ENCODE measurements around the gene SELPLG. TPM values are rescaled to one million over a fixed set of nuclear protein-coding genes. Genes with fewer than 3 reads are reported as not detected.

The SELPLG gene
- total RNA-seq, 1 donor from 2014 or later, result 5.8 TPM

GRCh38 chr12:108649126-108649525 lies 15.4 kb upstream of the SELPLG start:
- no peak overlapping the region for H3K4me3 ChIP-seq (ENCODE audit: insufficient read depth, low read depth, low read length)
- H4K20me1 ChIP-seq (ENCODE audit: insufficient read depth, low read length), result peaks cover 36% of the 10 kb centered on the region
- peaks cover 58% of the 10 kb centered on the region for H3K79me2 ChIP-seq (ENCODE audit: insufficient read depth, low read length)
- H3K27me3 ChIP-seq (ENCODE audit: insufficient read depth, low read length), result no peaks in the 10 kb centered on the region
- peaks cover 83% of the 10 kb centered on the region for H3K36me3 ChIP-seq (ENCODE audit: insufficient read depth, low read length)
- H3K27ac Mint-ChIP-seq (ENCODE audit: unreplicated experiment), result peak overlapping the region; percentile 12
- DNase-seq (ENCODE audit: low read depth) (peak; percentile 87), FAIRE-seq (no peak)
- peaks cover 51% of the 10 kb centered on the region for H3K4me1 Mint-ChIP-seq (ENCODE audit: low read depth, unreplicated experiment)
- peaks cover 41% of the 10 kb centered on the region for H3K4me1 ChIP-seq (ENCODE audit: insufficient read depth, low read length)
- H3K9ac ChIP-seq (ENCODE audit: low read length), result peak overlapping the region; percentile 63
- H3K9me3 ChIP-seq (ENCODE audit: insufficient read depth, low read depth, low read length), result no peaks in the 10 kb centered on the region
- H3K36me3 Mint-ChIP-seq (ENCODE audit: low read depth, unreplicated experiment), result peaks cover 32% of the 10 kb centered on the region
- H3K9me3 Mint-ChIP-seq (ENCODE audit: unreplicated experiment), result no peaks in the 10 kb centered on the region
- TF ChIP-seq EZH2 (IDR thresholded peaks at IDR 0.05; ENCODE audit: insufficient read depth, low read length) (no peak), CTCF (IDR thresholded peaks at IDR 0.05; ENCODE audit: insufficient read depth, low read depth, low read length) (no peak)
- H3K27me3 Mint-ChIP-seq (ENCODE audit: low read depth, unreplicated experiment), result no peaks in the 10 kb centered on the region
- no peak overlapping the region for H2AFZ ChIP-seq (ENCODE audit: low read depth, low read length)
- H3K4me2 ChIP-seq (ENCODE audit: low read length), result peak overlapping the region; percentile 65
- peak overlapping the region; percentile 89 for H3K27ac ChIP-seq (ENCODE audit: low read depth, low read length)
- no peak overlapping the region for H3K4me3 Mint-ChIP-seq (ENCODE audit: unreplicated experiment)

- TF ChIP-seq CTCF (IDR thresholded peaks at IDR 0.05; ENCODE audit: insufficient read depth, low read depth, low read length), result no peak
- no peak for TF ChIP-seq EZH2 (IDR thresholded peaks at IDR 0.05; ENCODE audit: insufficient read depth, low read length)
- Histone ChIP-seq H3K79me2 (ENCODE audit: insufficient read depth, low read length) (peaks cover 50% of the 10 kb centered on the region), H3K9ac (ENCODE audit: low read length) (peak overlapping the region; percentile 63), H3K4me1 (ENCODE audit: insufficient read depth, low read length) (peaks cover 46% of the 10 kb centered on the region), H3K4me3 (ENCODE audit: insufficient read depth, low read depth, low read length) (no peak overlapping the region), H2AFZ (ENCODE audit: low read depth, low read length) (no peak overlapping the region), H3K9me3 (ENCODE audit: insufficient read depth, low read depth, low read length) (no peaks in the 10 kb centered on the region), H3K4me2 (ENCODE audit: low read length) (peak overlapping the region; percentile 65), H3K36me3 (ENCODE audit: insufficient read depth, low read length) (peaks cover 76% of the 10 kb centered on the region), H4K20me1 (ENCODE audit: insufficient read depth, low read length) (peaks cover 28% of the 10 kb centered on the region), H3K27me3 (ENCODE audit: insufficient read depth, low read length) (no peaks in the 10 kb centered on the region), H3K27ac (ENCODE audit: low read depth, low read length) (peak overlapping the region; percentile 89)
- no peaks in the 10 kb centered on the region for H3K27me3 Mint-ChIP-seq (ENCODE audit: low read depth, unreplicated experiment)
- H3K36me3 Mint-ChIP-seq (ENCODE audit: low read depth, unreplicated experiment), result peaks cover 33% of the 10 kb centered on the region
- DNase-seq (ENCODE audit: low read depth) (no peak), FAIRE-seq (no peak)
- H3K4me3 Mint-ChIP-seq (ENCODE audit: unreplicated experiment), result peak overlapping the region; percentile 37
- no peaks in the 10 kb centered on the region for H3K9me3 Mint-ChIP-seq (ENCODE audit: unreplicated experiment)
- H3K27ac Mint-ChIP-seq (ENCODE audit: unreplicated experiment), result peak overlapping the region; percentile 12
- peaks cover 59% of the 10 kb centered on the region for H3K4me1 Mint-ChIP-seq (ENCODE audit: low read depth, unreplicated experiment)
Observed at GRCh38 chr12:108648371-108648770, 14.7 kb upstream of the SELPLG start.

GRCh38 chr12:108647585-108648287 lies 14.0 kb upstream of the SELPLG start:
- Histone ChIP-seq H3K79me2 (ENCODE audit: insufficient read depth, low read length) (peaks cover 44% of the 10 kb centered on the region), H3K4me2 (ENCODE audit: low read length) (no peak overlapping the region), H3K4me1 (ENCODE audit: insufficient read depth, low read length) (peaks cover 41% of the 10 kb centered on the region), H3K36me3 (ENCODE audit: insufficient read depth, low read length) (peaks cover 72% of the 10 kb centered on the region), H3K9ac (ENCODE audit: low read length) (no peak overlapping the region), H3K27me3 (ENCODE audit: insufficient read depth, low read length) (no peaks in the 10 kb centered on the region), H3K9me3 (ENCODE audit: insufficient read depth, low read depth, low read length) (no peaks in the 10 kb centered on the region), H2AFZ (ENCODE audit: low read depth, low read length) (no peak overlapping the region), H3K27ac (ENCODE audit: low read depth, low read length) (peak overlapping the region; percentile 89), H3K4me3 (ENCODE audit: insufficient read depth, low read depth, low read length) (no peak overlapping the region), H4K20me1 (ENCODE audit: insufficient read depth, low read length) (peaks cover 23% of the 10 kb centered on the region)
- H3K27me3 Mint-ChIP-seq (ENCODE audit: low read depth, unreplicated experiment), result no peaks in the 10 kb centered on the region
- DNase-seq (ENCODE audit: low read depth), result no peak
- H3K9me3 Mint-ChIP-seq (ENCODE audit: unreplicated experiment), result no peaks in the 10 kb centered on the region
- H3K4me1 Mint-ChIP-seq (ENCODE audit: low read depth, unreplicated experiment), result peaks cover 62% of the 10 kb centered on the region
- no peak for TF ChIP-seq CTCF (IDR thresholded peaks at IDR 0.05; ENCODE audit: insufficient read depth, low read depth, low read length)
- TF ChIP-seq EZH2 (IDR thresholded peaks at IDR 0.05; ENCODE audit: insufficient read depth, low read length), result no peak
- no peak for FAIRE-seq
- peak overlapping the region; percentile 12 for H3K27ac Mint-ChIP-seq (ENCODE audit: unreplicated experiment)
- peaks cover 32% of the 10 kb centered on the region for H3K36me3 Mint-ChIP-seq (ENCODE audit: low read depth, unreplicated experiment)
- peak overlapping the region; percentile 20 for H3K4me3 Mint-ChIP-seq (ENCODE audit: unreplicated experiment)

All from astrocyte (in vitro differentiated cells and primary cell).